Measurements from ENCODE around the gene PTX4.
A peak's percentile ranks its signal among the peaks of the same experiment; 100 is the strongest.
"Not testable (repeated sequence)": the region's sequence is repeated elsewhere in the genome, so short reads cannot be mapped to it uniquely, and the experiment has no call there.

Gene PTX4

GRCh38 chr16:1489077-1489476, 333 bp upstream of the PTX4 start:
- Histone ChIP-seq H3K4me1 (ENCODE audit: control insufficient read depth, insufficient read depth, low read length) (0 out of 2 replicates have a peak, but pooled peaks cover under 1% of the 10 kb centered on the region), H3K36me3 (ENCODE audit: control insufficient read depth, insufficient read depth, low read length) (no peaks in the 10 kb centered on the region), H3K27me3 (ENCODE audit: control insufficient read depth, insufficient read depth, low read length) (no peaks in the 10 kb centered on the region), H3K9ac (ENCODE audit: low read depth, low read length) (no peak overlapping the region), H3K9me3 (ENCODE audit: control insufficient read depth, insufficient read depth, low read length) (no peaks in the 10 kb centered on the region), H3K4me3 (ENCODE audit: low read depth, low read length) (no peak overlapping the region), H3K27ac (ENCODE audit: low read depth, low read length) (no peak overlapping the region)

DNA sequence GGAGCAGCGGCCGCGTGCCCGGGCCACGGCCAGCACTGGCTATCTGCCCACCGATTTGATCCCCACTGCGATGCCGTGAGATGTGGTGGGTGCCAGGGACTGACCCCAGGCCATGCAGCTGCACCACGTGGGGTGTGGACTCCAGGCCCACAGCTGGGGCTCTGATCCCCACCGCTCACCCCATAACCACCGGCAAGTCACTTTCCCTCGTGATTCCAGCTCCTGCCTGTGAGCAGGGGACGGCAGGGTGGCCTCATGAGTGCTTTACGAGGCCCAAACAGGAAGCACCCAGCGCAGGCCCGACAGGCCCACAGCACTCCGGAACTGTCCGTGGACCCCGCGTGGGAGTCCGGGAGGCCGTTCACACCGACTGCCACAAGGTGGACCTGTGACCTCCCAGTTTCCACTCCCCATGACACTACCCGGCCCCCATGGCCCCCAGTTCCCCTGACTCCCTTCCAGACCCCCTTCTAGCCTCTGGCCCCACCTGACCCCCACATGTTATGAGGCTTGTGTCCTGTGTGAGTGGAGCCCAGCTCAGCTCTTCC, 616 bp downstream of the PTX4 start:
- H3K27ac ChIP-seq (ENCODE audit: low read depth, low read length), result no peak overlapping the region
- H3K9ac ChIP-seq (ENCODE audit: low read depth, low read length), result no peak overlapping the region
- H3K4me3 ChIP-seq (ENCODE audit: low read depth, low read length), result no peak overlapping the region
- H3K27me3 ChIP-seq (ENCODE audit: control insufficient read depth, insufficient read depth, low read length), result no peaks in the 10 kb centered on the region
- no peaks in the 10 kb centered on the region for H3K36me3 ChIP-seq (ENCODE audit: control insufficient read depth, insufficient read depth, low read length)
- H3K4me1 ChIP-seq (ENCODE audit: control insufficient read depth, insufficient read depth, low read length), result no peaks in the 10 kb centered on the region
- no peaks in the 10 kb centered on the region for H3K9me3 ChIP-seq (ENCODE audit: control insufficient read depth, insufficient read depth, low read length)

DNA sequence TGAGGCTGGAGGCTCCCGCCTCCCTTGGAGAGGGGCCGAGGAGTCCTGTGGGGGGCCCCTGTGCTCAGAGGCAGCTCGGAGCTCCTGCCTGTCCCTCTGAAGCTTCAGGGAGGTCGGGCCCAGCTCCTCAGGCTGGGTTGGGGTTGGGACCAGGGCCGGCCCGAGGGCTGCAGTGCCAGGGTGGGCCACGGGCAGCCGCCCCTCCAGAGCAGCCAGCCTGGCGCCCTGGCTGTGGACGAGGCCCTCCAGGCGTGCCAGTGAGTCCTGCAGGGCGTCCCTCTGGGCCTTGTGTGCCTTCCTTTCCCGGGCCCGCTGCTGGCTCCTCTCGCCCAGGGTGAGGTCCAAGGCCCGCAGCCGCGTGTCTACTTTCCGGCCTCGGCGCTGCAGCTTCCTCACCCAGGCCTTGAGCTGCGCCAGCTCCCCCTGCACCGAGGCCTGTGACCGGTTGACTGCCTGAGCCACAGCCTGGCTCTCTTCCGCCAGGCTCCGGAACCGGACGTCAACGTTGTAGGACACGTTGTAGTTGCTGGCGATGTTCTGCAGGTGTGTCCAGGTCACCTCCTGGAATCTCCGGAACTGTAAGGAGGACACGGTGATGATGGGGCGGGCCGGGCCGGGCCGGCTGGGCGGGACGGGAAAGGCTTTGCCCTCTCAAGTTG, 1.2 kb downstream of the PTX4 start:
- Histone ChIP-seq H3K9ac (ENCODE audit: low read depth, low read length) (no peak overlapping the region), H3K27me3 (ENCODE audit: control insufficient read depth, insufficient read depth, low read length) (no peaks in the 10 kb centered on the region), H3K27ac (ENCODE audit: low read depth, low read length) (no peak overlapping the region), H3K4me3 (ENCODE audit: low read depth, low read length) (no peak overlapping the region), H3K4me1 (ENCODE audit: control insufficient read depth, insufficient read depth, low read length) (no peaks in the 10 kb centered on the region), H3K9me3 (ENCODE audit: control insufficient read depth, insufficient read depth, low read length) (no peaks in the 10 kb centered on the region), H3K36me3 (ENCODE audit: control insufficient read depth, insufficient read depth, low read length) (no peaks in the 10 kb centered on the region)

DNA sequence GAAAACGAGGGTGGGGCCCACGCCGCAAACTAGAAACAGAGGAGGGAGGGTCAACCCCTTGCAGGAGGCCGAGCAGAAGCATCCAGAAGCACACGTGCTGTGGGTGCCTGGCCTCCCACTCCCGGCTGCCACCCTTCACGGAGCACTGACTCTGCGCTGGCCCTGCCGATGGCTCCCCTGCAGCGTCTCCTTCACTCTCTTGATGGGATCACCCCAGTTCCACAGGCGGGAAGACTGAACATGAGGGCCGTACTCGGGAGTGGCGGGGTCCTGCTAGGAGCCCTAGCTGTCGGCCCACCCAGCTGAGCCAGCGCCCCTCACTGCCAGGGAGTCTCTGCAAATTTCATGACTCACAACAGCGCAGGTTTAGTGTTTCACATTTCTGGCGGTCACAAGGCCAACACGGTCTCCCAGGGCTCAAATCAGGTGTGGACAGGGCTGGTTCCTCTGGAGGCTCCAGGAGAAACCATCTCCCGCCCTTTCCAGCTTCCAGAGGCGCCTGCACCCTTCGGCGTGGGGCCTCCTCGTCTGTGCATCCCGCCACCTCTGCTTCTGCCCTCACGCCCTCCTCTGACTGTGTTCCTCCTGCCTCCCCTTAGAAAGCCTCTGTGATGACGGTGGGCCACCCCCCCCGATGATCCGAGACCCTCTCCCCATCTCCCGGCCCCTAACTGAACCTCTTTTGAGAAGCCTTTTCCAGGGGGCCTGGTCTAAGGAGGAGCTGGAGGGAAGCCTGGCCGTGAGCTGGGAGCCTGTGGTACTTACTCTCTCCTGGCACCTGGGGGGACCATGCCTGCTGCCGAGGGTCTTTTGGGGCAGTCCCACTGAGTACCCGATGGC, 2.0 kb downstream of the PTX4 start:
- H3K27ac ChIP-seq (ENCODE audit: low read depth, low read length), result no peak overlapping the region
- H3K4me3 ChIP-seq (ENCODE audit: low read depth, low read length), result no peak overlapping the region
- H3K9me3 ChIP-seq (ENCODE audit: control insufficient read depth, insufficient read depth, low read length), result no peaks in the 10 kb centered on the region
- H3K36me3 ChIP-seq (ENCODE audit: control insufficient read depth, insufficient read depth, low read length), result no peaks in the 10 kb centered on the region
- H3K27me3 ChIP-seq (ENCODE audit: control insufficient read depth, insufficient read depth, low read length), result no peaks in the 10 kb centered on the region
- no peak overlapping the region for H3K9ac ChIP-seq (ENCODE audit: low read depth, low read length)
- no peaks in the 10 kb centered on the region for H3K4me1 ChIP-seq (ENCODE audit: control insufficient read depth, insufficient read depth, low read length)

DNA sequence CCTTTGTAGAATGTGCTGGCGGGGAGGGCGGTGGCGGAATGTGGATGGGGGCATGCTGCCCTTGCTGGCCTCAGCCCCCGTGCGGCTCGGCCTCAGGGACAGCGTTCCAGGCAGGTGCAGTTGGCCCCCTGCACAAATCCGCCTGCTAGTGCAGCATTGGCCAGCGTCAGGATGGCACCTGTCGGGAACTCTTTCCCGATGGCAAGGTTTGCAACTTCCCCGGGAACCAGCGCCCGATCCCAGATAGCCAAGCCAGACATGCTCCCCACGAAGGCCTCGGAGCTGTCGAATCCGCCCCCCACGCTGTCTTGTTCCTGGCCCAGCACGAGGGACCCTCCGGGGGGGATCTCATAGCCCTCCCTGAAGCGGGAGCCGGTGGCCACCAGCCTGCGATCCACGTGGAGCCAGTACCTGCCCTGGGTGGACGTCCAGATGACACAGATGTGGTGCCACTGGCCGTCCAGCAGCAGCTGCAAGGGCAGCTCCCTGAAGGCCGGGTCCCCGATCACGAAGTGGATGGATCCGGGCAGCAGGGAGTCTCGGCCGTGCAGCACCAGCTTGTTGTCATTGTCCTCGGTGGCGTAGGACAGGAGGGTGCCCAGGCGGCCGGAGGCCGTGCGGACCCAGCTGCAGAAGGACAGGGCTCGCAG, 2.8 kb downstream of the PTX4 start:
- no peak overlapping the region for H3K9ac ChIP-seq (ENCODE audit: low read depth, low read length)
- no peak overlapping the region for H3K27ac ChIP-seq (ENCODE audit: low read depth, low read length)
- no peak overlapping the region for H3K4me3 ChIP-seq (ENCODE audit: low read depth, low read length)
- no peaks in the 10 kb centered on the region for H3K27me3 ChIP-seq (ENCODE audit: control insufficient read depth, insufficient read depth, low read length)
- H3K36me3 ChIP-seq (ENCODE audit: control insufficient read depth, insufficient read depth, low read length), result no peaks in the 10 kb centered on the region
- H3K4me1 ChIP-seq (ENCODE audit: control insufficient read depth, insufficient read depth, low read length), result no peaks in the 10 kb centered on the region
- no peaks in the 10 kb centered on the region for H3K9me3 ChIP-seq (ENCODE audit: control insufficient read depth, insufficient read depth, low read length)

DNA sequence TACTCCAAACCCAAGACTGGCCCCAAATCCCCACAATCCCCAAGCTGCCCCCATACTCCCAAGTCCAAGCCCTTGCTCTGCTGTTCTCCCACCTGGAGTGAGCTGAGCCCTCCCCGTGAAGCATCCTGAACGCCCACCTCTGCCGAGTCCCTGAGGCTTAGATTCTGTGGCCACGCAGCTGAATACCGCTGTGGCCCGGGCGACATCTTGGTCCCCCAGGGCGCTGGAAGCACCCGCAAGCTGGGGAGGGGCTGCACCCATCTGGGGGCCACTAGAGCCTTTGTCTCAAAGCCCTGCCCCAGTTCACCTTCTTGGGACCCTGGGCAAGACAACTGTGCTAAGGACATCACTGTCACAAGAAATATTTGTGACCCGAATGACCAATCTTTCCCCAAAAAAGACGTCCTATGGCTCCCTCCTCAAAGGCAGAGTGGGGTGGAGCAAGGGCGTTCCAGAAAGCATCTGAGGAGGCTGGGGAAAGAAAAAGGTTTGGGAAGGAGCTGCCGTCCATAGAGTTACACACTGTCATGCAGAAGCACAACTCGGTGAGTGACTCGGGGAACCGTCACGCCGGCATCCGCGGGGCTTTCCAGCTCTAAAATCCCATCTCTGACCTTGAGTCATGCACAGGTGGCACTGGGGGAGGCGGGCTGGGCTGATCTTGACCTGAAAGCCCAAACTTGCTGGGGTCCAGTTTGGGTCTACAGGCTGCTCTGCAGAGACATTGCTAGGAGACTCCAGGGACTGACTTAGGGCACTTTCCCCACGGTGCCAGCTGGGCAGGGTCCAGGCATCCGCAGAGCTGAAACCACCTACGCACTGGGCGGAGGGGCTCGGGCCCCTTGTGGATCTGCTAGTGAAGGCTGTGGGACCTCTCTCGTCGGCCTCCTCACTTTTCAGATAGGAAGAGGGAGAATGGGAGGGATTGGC, 6.6 kb downstream of the PTX4 start:
- no peaks in the 10 kb centered on the region for H3K36me3 ChIP-seq (ENCODE audit: control insufficient read depth, insufficient read depth, low read length)
- H3K27ac ChIP-seq (ENCODE audit: low read depth, low read length), result no peak overlapping the region
- H3K9me3 ChIP-seq (ENCODE audit: control insufficient read depth, insufficient read depth, low read length), result no peaks in the 10 kb centered on the region
- H3K4me3 ChIP-seq (ENCODE audit: low read depth, low read length), result no peak overlapping the region
- H3K27me3 ChIP-seq (ENCODE audit: control insufficient read depth, insufficient read depth, low read length), result peaks cover 6% of the 10 kb centered on the region; the same call in 1 of the 2 replicates
- no peak overlapping the region for H3K9ac ChIP-seq (ENCODE audit: low read depth, low read length)
- H3K4me1 ChIP-seq (ENCODE audit: control insufficient read depth, insufficient read depth, low read length), result no peaks in the 10 kb centered on the region

DNA sequence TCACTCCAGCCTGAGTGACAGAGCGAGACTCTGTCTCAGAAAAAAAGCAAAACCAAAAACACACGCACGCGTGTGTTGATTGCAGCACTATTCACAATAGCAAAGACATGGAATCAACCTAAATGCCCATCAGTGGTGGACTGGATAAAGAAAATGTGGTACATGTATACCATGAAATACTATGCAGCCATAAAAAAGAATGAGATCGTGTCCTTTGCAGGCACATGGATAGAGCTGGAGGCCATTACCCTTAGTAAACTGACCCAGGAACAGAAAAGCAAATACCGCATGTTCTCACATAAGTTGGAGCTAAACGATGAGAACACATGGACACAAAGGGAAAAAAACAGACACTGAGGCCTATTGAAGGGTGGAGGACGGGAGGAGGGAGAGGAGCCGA, 9.8 kb downstream of the PTX4 start:
- H3K4me3 ChIP-seq (ENCODE audit: low read depth, low read length); H3K36me3 ChIP-seq (ENCODE audit: control insufficient read depth, insufficient read depth, low read length); H3K27ac ChIP-seq (ENCODE audit: low read depth, low read length); H3K9me3 ChIP-seq (ENCODE audit: control insufficient read depth, insufficient read depth, low read length); H3K27me3 ChIP-seq (ENCODE audit: control insufficient read depth, insufficient read depth, low read length); H3K4me1 ChIP-seq (ENCODE audit: control insufficient read depth, insufficient read depth, low read length); H3K9ac ChIP-seq (ENCODE audit: low read depth, low read length): not testable (repeated sequence)

- Histone ChIP-seq H3K36me3 (ENCODE audit: control insufficient read depth, insufficient read depth, low read length) (no peaks in the 10 kb centered on the region), H3K9me3 (ENCODE audit: control insufficient read depth, insufficient read depth, low read length) (no peaks in the 10 kb centered on the region), H3K9ac (ENCODE audit: low read depth, low read length) (no peak overlapping the region), H3K4me3 (ENCODE audit: low read depth, low read length) (no peak overlapping the region), H3K4me1 (ENCODE audit: control insufficient read depth, insufficient read depth, low read length) (no peaks in the 10 kb centered on the region), H3K27ac (ENCODE audit: low read depth, low read length) (no peak overlapping the region), H3K27me3 (ENCODE audit: control insufficient read depth, insufficient read depth, low read length) (peaks cover 6% of the 10 kb centered on the region; the same call in 1 of the 2 replicates)
Measured at GRCh38 chr16:1477033-1477432, 11.7 kb downstream of the PTX4 start.

- Histone ChIP-seq H3K9ac (ENCODE audit: low read depth, low read length) (peak overlapping the region; percentile 88), H3K4me3 (ENCODE audit: low read depth, low read length) (peak overlapping the region; percentile 76), H3K27ac (ENCODE audit: low read depth, low read length) (no peak overlapping the region), H3K4me1 (ENCODE audit: control insufficient read depth, insufficient read depth, low read length) (no peaks in the 10 kb centered on the region), H3K9me3 (ENCODE audit: control insufficient read depth, insufficient read depth, low read length) (no peaks in the 10 kb centered on the region), H3K27me3 (ENCODE audit: control insufficient read depth, insufficient read depth, low read length) (peaks cover 6% of the 10 kb centered on the region; the same call in 1 of the 2 replicates), H3K36me3 (ENCODE audit: control insufficient read depth, insufficient read depth, low read length) (no peaks in the 10 kb centered on the region)
Measured at GRCh38 chr16:1475552-1476114, 13.1 kb downstream of the PTX4 start.

Data from HUES48 (cell line).